Measurements from ENCODE around the gene NAXE. TPM values are rescaled to one million over a fixed set of nuclear protein-coding genes. Genes with fewer than 3 reads are reported as not detected.

The NAXE gene
- total RNA-seq, 1 donor from 2014 or later: 62.2 TPM

DNA sequence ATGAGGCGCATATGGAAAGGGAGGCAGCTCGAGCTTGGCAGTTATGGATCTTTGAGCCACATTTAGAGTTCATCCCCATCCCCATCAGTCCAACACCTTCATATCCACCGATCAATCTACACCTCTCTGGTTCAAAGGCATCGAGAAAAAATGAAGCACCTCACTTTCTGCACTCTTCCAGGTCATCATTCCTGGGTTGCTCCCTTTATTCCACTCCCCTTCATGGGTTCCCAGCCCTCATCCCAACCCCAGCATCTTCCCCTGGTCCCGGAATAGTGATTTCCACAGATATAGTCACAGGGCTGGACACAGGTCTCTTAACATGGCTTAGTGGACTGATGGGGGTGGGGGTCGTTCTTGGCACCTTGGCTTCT lies 28.0 kb downstream of the NAXE start:
- intact Hi-C loops (cut with DNase I): no loop called here
- ATAC-seq: no peak
- DNase-seq: no peak

DNA sequence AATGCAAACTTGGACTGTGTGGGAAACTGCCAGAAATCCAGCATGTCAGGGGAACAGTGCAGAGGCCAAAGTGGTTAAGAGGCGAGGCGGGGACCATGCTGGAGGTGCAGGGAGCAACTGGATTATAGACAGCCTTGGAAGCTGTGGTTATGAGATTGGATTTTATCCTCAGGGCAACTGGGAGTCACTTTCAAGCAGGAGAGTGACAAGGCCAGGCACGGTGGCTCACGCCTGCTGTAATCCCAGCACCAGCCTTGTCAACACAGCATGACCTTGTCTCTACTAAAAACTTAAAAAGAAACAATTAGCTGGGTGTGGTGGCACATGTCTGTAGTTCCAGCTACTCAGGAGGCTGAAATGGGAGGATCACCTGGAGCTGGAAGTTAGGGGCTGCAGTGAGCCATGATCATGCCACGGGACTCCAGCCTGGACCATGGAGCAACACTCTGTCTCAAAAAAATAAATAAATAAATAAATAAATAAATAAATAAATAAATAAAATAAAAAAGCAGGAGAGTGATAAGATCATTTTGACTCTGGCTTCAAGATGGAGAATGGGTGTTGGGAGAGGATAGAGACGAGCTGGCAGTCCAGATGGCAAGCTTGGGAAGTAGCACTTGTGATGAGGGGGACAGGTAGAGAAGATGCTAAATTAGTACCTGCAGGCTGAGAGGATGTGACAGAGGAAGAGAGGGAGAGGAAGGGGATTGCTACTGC lies 31.2 kb downstream of the NAXE start:
- H3K27ac ChIP-seq: no peak overlapping the region
- TF ChIP-seq, protein P1, sequence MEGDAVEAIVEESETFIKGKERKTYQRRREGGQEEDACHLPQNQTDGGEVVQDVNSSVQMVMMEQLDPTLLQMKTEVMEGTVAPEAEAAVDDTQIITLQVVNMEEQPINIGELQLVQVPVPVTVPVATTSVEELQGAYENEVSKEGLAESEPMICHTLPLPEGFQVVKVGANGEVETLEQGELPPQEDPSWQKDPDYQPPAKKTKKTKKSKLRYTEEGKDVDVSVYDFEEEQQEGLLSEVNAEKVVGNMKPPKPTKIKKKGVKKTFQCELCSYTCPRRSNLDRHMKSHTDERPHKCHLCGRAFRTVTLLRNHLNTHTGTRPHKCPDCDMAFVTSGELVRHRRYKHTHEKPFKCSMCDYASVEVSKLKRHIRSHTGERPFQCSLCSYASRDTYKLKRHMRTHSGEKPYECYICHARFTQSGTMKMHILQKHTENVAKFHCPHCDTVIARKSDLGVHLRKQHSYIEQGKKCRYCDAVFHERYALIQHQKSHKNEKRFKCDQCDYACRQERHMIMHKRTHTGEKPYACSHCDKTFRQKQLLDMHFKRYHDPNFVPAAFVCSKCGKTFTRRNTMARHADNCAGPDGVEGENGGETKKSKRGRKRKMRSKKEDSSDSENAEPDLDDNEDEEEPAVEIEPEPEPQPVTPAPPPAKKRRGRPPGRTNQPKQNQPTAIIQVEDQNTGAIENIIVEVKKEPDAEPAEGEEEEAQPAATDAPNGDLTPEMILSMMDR (IDR thresholded peaks at IDR 0.05): no peak
- no peaks in the 10 kb centered on the region for H3K9me3 ChIP-seq
- no peak overlapping the region for H3K4me3 ChIP-seq
- H3K4me1 ChIP-seq: peaks cover 26% of the 10 kb centered on the region
- no peak for ATAC-seq
- peaks cover 69% of the 10 kb centered on the region for H3K27me3 ChIP-seq (ENCODE audit: low read depth)
- no peak for DNase-seq
- intact Hi-C loops (cut with DNase I): no loop called here
- H3K36me3 ChIP-seq: no peaks in the 10 kb centered on the region

More for the DNA sequence above, 28.0 kb downstream of the NAXE start:
- H3K4me3 ChIP-seq: no peak overlapping the region
- no peak overlapping the region for H3K27ac ChIP-seq
- TF ChIP-seq, protein P1 (IDR thresholded peaks at IDR 0.05): no peak
- H3K36me3 ChIP-seq: no peaks in the 10 kb centered on the region
- H3K9me3 ChIP-seq: no peaks in the 10 kb centered on the region
- H3K27me3 ChIP-seq (ENCODE audit: low read depth): peaks cover 45% of the 10 kb centered on the region
- peaks cover 24% of the 10 kb centered on the region for H3K4me1 ChIP-seq

DNA sequence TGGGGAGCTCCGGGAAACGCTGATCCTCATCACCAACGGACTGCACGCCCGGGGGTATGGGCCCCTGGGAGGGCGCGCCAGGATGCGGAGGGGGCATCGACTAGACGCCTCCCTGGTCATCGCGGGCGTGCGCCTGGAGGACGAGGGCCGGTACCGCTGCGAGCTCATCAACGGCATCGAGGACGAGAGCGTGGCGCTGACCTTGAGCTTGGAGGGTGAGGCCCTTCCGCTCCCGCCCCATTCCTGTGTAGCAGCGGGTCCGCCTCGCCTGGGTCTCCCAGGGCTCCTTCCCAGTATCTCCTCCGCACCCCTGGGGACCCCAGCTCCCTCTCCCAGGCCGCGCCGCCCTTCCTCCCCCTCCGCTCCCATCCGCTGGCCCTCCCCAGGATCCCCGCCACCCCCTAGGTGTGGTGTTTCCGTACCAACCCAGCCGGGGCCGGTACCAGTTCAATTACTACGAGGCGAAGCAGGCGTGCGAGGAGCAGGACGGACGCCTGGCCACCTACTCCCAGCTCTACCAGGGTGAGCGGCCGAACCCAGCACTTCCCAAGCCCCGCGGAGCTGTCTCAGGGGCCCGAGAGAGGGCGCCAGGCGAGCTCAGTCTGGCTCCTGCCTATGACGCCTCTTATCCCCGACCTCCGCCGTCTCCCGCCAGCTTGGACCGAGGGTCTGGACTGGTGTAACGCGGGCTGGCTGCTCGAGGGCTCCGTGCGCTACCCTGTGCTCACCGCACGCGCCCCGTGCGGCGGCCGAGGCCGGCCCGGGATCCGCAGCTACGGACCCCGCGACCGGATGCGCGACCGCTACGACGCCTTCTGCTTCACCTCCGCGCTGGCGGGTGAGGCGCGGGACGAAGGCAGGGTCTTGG lies 32.6 kb downstream of the NAXE start:
- Histone ChIP-seq H3K9me3 (no peaks in the 10 kb centered on the region), H3K27me3 (ENCODE audit: low read depth) (peaks cover 81% of the 10 kb centered on the region), H3K27ac (no peak overlapping the region), H3K4me3 (peak overlapping the region; percentile 50), H3K4me1 (peaks cover 26% of the 10 kb centered on the region), H3K36me3 (no peaks in the 10 kb centered on the region)
- intact Hi-C loops (cut with DNase I): no loop called here
- TF ChIP-seq, protein P1 (IDR thresholded peaks at IDR 0.05): peak; percentile 38
- DNase-seq: peak; percentile 53
- ATAC-seq: peak; percentile 65 to 72

DNA sequence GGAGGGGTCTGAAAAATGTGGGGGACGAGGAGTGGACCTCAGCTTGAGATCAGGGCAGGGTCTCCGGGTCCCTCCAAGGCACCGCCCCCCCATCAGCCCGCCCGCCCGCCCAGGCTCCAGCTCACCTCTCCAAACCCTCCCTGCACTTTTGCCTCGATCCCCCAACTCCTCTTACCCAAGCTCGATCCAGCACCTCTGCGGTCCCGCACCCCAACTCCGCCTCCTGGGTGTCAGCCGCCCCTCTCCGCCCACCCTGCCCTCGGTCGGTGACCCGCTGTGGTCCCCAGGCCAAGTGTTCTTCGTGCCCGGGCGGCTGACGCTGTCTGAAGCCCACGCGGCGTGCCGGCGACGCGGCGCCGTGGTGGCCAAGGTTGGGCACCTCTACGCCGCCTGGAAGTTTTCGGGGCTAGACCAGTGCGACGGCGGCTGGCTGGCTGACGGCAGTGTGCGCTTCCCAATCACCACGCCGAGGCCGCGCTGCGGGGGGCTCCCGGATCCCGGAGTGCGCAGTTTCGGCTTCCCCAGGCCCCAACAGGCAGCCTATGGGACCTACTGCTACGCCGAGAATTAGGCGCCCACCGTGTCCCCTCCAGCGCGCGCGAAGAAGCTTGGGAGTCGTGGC lies 33.3 kb downstream of the NAXE start:
- H3K27me3 ChIP-seq (ENCODE audit: low read depth): peaks cover 78% of the 10 kb centered on the region
- intact Hi-C loops (cut with DNase I): no loop called here

More for the DNA sequence above, 33.3 kb downstream of the NAXE start:
- ATAC-seq (peak; percentile 7 to 25), DNase-seq (no peak)
- Histone ChIP-seq H3K9me3 (no peaks in the 10 kb centered on the region), H3K4me1 (peaks cover 26% of the 10 kb centered on the region), H3K36me3 (no peaks in the 10 kb centered on the region), H3K27ac (no peak overlapping the region), H3K4me3 (peak overlapping the region; percentile 50)
- TF ChIP-seq, protein P1 (IDR thresholded peaks at IDR 0.05): no peak

All from lower lobe of right lung (tissue), 2 donors.